Upper lobe of left lung (tissue), 6 donors: ENCODE measurements around the gene SLC15A1. TPM values are rescaled to one million over a fixed set of nuclear protein-coding genes. Genes with fewer than 3 reads are reported as not detected.

Source experiments
- ATAC-seq, 2 donors: fragments of 200-7000 bp; cut with Tn5 transposase; one replicate each; pipeline ENCODE4 v1.9.1; 2022; ENCODE audit warnings: mild to moderate bottlenecking in 2 of 2, moderate library complexity in 2 of 2; ENCODE audit not compliant: low FRiP score in 2 of 2
- DNase-seq, 2 donors: peaks; one replicate each; pipeline ENCODE4 v3.0.0-alpha.2; 2019 to 2020
- H3K27ac ChIP-seq, 4 donors: fragments of 200-600 bp; sonication (generic); one replicate each; pipeline ENCODE4 v1.5.1; 2016 to 2019
- H3K27me3 ChIP-seq, 4 donors: fragments of 200-600 bp; sonication (generic); one replicate each; pipeline ENCODE4 v1.5.1; 2017 to 2019
- H3K36me3 ChIP-seq, 4 donors: fragments of 200-600 bp; sonication (generic); one replicate each; pipeline ENCODE4 v1.5.1; 2016 to 2019
- H3K4me1 ChIP-seq, 4 donors: fragments of 200-600 bp; sonication (generic); one replicate each; pipeline ENCODE4 v1.5.1; 2018 to 2019
- H3K4me3 ChIP-seq, 4 donors: fragments of 200-600 bp; sonication (generic); one replicate each; pipeline ENCODE4 v1.5.1; 2017 to 2019; ENCODE audit warnings: mild to moderate bottlenecking in 2 of 4, moderate library complexity in 1 of 4
- H3K9me3 ChIP-seq, 4 donors: fragments of 200-600 bp; sonication (generic); one replicate each; pipeline ENCODE4 v1.5.1; 2018 to 2019
- EP300 ChIP-seq, 4 donors: sonication (generic); formaldehyde crosslinking; IDR thresholded peaks; one replicate each; pipeline ENCODE4 v1.5.1; 2017; ENCODE audit warnings: antibody characterized with exemption in 4 of 4, control low read depth in 2 of 4
- POLR2A ChIP-seq, 4 donors: fragments of 450-650 bp; IDR thresholded peaks; one replicate each; pipeline ENCODE4 v1.5.1; 2016 to 2017; ENCODE audit warnings: antibody characterized with exemption in 4 of 4, mild to moderate bottlenecking in 2 of 4
- POLR2AphosphoS5 ChIP-seq, 2 donors: sonication (generic); formaldehyde crosslinking; IDR thresholded peaks; one replicate each; pipeline ENCODE4 v1.5.1; 2017; ENCODE audit warnings: antibody characterized with exemption in 2 of 2
- WGBS, 2 donors: methylation state at CpG; one replicate each; pipeline ENCODE4 v1.1.5; 2017 to 2018; 5-methylcytosine and 5-hydroxymethylcytosine counted together
- total RNA-seq, 6 donors: library from RNA; depleted of rRNA in 4 of 6; stranded (reverse); fragments of >200 nt in 4 of 6; gene quantifications; one replicate each; pipeline versions ENCODE4 v1.1.0 to v1.2.1, GENCODE V29; 2016 to 2021
- TF ChIP-seq, protein P1 (sequence below), 6 experiments: fragments of 450-650 bp in 4 of 6; fragments of 200-600 bp in 2 of 6; sonication (generic) in 2 of 6; IDR thresholded peaks; one replicate each; pipeline ENCODE4 v1.5.1; 2016 to 2019; ENCODE audit warnings: antibody characterized with exemption in 6 of 6
- donor health status: DM: no; HTN: no; CAD: no; lungs with moderate emphysema.
- donor health status: DM: no; HTN: yes; CAD: no; lungs with severe emphysema.

Gene SLC15A1
- total RNA-seq, 6 donors from 2014 or later: 0.07 to 0.23 (median 0.15) TPM; not detected in 3

DNA sequence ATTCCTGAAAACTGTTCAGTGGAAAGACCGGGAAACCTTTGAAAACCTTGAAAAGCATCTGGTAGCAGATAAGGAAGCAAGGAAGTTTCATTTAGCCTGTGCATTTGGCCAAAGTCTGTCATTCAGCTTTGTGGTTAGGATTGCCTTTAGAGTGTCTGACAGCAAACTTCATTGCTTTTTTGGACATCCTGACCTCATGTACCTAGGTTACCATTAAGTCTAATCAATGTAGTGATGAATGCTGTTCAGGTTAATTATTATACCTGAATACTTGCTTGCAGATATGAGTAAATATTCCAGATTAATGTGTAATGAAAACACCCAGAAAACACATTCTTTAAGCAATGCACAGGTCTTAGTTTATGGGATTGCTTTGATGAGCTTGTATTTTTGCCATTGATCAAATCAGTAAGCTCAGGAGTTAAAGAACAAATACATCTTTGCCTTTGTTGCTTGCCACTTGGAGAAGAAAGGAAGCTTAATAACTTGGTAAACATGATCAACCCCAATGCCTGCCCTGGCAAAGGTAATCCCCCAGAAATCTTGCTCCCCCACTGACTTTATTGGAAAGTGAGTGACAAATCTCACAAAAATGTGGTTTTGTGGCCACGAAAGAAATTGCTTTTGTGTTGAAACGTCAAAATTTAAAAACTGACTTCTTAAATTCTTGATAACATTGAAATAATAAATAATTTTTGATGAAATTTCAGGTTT lies 87.4 kb downstream of the SLC15A1 start:
- TF ChIP-seq POLR2AphosphoS5 (IDR thresholded peaks at IDR 0.05): no peak
- TF ChIP-seq, protein P1, sequence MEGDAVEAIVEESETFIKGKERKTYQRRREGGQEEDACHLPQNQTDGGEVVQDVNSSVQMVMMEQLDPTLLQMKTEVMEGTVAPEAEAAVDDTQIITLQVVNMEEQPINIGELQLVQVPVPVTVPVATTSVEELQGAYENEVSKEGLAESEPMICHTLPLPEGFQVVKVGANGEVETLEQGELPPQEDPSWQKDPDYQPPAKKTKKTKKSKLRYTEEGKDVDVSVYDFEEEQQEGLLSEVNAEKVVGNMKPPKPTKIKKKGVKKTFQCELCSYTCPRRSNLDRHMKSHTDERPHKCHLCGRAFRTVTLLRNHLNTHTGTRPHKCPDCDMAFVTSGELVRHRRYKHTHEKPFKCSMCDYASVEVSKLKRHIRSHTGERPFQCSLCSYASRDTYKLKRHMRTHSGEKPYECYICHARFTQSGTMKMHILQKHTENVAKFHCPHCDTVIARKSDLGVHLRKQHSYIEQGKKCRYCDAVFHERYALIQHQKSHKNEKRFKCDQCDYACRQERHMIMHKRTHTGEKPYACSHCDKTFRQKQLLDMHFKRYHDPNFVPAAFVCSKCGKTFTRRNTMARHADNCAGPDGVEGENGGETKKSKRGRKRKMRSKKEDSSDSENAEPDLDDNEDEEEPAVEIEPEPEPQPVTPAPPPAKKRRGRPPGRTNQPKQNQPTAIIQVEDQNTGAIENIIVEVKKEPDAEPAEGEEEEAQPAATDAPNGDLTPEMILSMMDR (IDR thresholded peaks at IDR 0.05): no peak
- no peak for TF ChIP-seq POLR2A (IDR thresholded peaks at IDR 0.05)
- TF ChIP-seq EP300 (IDR thresholded peaks at IDR 0.05): no peak
- DNase-seq: no peak
- Histone ChIP-seq H3K4me1 (no peaks in the 10 kb centered on the region), H3K36me3 (no peaks in the 10 kb centered on the region), H3K4me3 (no peak overlapping the region), H3K9me3 (no peaks in the 10 kb centered on the region), H3K27me3 (no peaks in the 10 kb centered on the region), H3K27ac (no peak overlapping the region)
- WGBS, 2 donors: 55 to 74% methylated on average over 3 of the region's 3 CpGs
- ATAC-seq: no peak

DNA sequence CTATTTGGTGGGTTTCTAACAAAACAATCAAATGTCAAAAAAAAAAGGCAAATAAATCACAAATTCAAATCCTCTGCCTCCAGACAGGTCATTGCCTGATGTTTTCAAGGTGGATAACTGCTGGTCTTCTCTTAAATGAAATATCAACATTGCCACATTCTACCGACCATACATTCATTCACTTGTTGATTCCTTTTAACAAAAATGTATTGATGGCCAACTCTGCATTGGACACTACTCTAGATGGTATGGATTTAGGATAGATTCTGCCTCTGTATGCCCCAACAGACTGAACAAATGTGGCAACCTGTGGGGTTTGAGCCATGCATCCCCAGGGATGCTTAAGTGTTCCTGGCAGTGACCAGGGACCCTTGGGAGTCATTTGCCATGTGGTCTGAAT lies 88.0 kb downstream of the SLC15A1 start:
- H3K4me3 ChIP-seq: no peak overlapping the region
- DNase-seq: no peak
- H3K36me3 ChIP-seq: no peaks in the 10 kb centered on the region
- H3K27me3 ChIP-seq: no peaks in the 10 kb centered on the region
- H3K9me3 ChIP-seq: no peaks in the 10 kb centered on the region
- no peak for ATAC-seq
- no peaks in the 10 kb centered on the region for H3K4me1 ChIP-seq
- 95 to 100% methylated on average over 1 of the region's 1 CpG for WGBS, 2 donors
- H3K27ac ChIP-seq: no peak overlapping the region
- TF ChIP-seq POLR2AphosphoS5 (IDR thresholded peaks at IDR 0.05): no peak
- no peak for TF ChIP-seq EP300 (IDR thresholded peaks at IDR 0.05)
- no peak for TF ChIP-seq POLR2A (IDR thresholded peaks at IDR 0.05)
- TF ChIP-seq, protein P1 (IDR thresholded peaks at IDR 0.05): no peak

DNA sequence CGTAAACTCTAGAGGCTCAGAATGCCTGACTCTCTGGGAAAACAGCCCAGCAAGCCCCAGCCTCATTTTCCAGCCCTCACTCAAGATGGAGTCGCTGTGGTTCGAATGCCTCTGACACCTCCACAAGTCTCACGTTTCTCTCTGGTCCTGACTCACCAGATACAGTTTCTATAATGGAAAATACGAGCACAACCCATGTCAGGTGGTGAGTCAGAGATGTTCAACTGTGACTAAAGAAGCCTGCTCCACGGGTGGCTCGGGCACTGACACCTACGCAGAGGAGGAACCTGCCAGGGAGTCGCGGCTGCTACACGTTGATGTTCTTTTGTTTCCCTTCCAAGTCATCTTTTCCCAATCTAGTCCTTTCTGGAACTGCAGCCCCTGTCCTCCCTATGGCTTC lies 88.4 kb downstream of the SLC15A1 start:
- TF ChIP-seq, protein P1 (IDR thresholded peaks at IDR 0.05): no peak
- TF ChIP-seq POLR2AphosphoS5 (IDR thresholded peaks at IDR 0.05) (no peak), POLR2A (IDR thresholded peaks at IDR 0.05) (no peak), EP300 (IDR thresholded peaks at IDR 0.05) (no peak)
- H3K4me3 ChIP-seq: no peak overlapping the region
- H3K27me3 ChIP-seq: no peaks in the 10 kb centered on the region
- H3K9me3 ChIP-seq: no peaks in the 10 kb centered on the region
- no peak for DNase-seq
- ATAC-seq: no peak
- H3K4me1 ChIP-seq: no peaks in the 10 kb centered on the region
- H3K36me3 ChIP-seq: no peaks in the 10 kb centered on the region
- no peak overlapping the region for H3K27ac ChIP-seq
- WGBS, 2 donors: 69 to 81% methylated on average over 11 of the region's 11 CpGs

DNA sequence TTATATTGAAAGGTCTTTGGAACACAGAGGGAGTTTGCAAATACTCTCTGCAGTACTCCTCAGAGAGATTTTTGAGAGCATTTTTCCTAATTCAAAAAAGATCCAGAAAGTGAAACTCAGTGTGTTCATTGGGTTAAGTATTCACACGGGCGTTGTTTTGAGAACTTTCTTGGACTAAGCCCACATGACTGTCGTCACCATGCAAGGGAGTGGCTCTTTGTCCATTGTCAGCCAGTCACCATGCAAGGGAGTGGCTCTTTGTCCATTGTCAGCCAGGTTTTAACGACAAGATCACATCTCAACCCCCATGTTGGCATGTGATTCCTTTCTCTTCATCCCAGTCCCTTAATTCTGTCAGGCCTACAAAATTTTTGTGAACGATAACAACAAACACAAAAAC lies 94.3 kb downstream of the SLC15A1 start:
- 49 to 62% methylated on average over 5 of the region's 5 CpGs for WGBS, 2 donors
- TF ChIP-seq, protein P1 (IDR thresholded peaks at IDR 0.05): no peak
- TF ChIP-seq POLR2A (IDR thresholded peaks at IDR 0.05): no peak
- Histone ChIP-seq H3K4me3 (peak overlapping the region in 2 of 4 donors; percentile 10 to 32), H3K36me3 (no peaks in the 10 kb centered on the region), H3K9me3 (no peaks in the 10 kb centered on the region), H3K27me3 (no peaks in the 10 kb centered on the region), H3K4me1 (peaks cover 0 to 5% (median 2%) of the 10 kb centered on the region in 4 donors), H3K27ac (peak overlapping the region in 3 of 4 donors; percentile 17 to 46 (median 25))
- ATAC-seq (peak in 1 of 2 donors; percentile 63), DNase-seq (peak in 1 of 2 donors; percentile 39)
